Measurements from ENCODE around the gene HSPA12B.

The HSPA12B gene

GRCh38 chr20:3767427-3768341 lies 35.2 kb downstream of the HSPA12B start, which contains the start of gene ADISSP:
Gene ADISSP, minus strand, starts transcription at chr20:3767753. Its CDS starts 7,653 bp downstream, at chr20:3760100.
- peak; percentile 83 for DNase-seq

GRCh38 chr20:3768342-3769130 lies 36.1 kb downstream of the HSPA12B start:
- DNase-seq = no peak

DNA sequence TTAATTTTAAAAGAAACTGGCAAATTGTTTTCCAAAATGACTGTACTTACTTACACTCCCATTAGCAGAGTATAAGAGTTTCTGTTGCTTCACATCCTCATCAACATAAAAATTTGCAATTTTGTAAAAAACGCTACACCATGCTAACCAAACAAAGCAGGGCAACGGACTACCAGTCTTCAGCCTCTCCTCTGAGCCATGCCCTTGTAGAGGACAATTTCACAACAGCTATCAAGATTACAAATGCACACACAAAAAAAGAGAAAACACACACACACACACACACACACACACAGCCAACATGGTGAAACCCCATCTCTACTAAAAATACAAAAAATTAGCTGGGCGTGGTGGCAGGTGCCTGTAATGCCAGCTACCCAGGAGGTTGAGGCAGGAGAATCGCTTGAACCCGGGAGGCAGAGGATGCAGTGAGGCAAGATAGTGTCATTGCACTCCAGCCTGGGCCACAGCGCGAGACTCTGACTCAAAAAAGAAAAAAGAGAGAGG lies 39.1 kb downstream of the HSPA12B start:
- DNase-seq = no peak

DNA sequence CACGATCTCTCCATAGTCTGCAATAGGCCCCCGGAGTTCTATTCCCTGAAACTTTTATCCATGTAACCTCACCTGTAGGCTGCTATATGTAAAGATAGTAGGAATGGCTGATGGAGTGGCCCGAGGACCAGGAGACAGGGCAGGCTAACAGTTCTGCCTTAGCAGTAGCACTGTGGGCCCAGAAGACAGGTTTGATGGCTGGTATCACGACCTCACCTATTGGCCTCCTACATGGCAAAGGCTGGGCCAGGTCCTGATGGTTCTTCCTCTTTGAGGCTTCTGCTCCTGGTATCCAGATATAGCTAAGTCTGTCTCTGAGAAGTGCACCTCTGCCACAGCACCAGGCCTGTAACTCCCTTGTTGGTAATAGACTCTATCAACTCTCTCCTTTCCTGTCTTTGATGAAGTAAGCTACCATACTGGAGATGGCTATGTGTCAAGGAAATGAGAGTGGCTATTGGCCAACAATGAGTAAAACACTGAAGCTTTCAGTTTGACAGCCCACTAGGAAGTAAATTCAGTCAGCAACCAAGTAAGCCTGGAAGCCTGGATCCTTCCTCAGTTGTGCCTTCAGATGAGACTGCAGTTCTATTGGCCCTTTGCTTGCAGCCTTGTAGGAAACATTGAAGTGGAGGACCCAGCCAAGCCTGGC lies 43.1 kb downstream of the HSPA12B start:
- no peak for DNase-seq

GRCh38 chr20:3777381-3777715 lies 44.9 kb downstream of the HSPA12B start:
- DNase-seq = no peak

DNA sequence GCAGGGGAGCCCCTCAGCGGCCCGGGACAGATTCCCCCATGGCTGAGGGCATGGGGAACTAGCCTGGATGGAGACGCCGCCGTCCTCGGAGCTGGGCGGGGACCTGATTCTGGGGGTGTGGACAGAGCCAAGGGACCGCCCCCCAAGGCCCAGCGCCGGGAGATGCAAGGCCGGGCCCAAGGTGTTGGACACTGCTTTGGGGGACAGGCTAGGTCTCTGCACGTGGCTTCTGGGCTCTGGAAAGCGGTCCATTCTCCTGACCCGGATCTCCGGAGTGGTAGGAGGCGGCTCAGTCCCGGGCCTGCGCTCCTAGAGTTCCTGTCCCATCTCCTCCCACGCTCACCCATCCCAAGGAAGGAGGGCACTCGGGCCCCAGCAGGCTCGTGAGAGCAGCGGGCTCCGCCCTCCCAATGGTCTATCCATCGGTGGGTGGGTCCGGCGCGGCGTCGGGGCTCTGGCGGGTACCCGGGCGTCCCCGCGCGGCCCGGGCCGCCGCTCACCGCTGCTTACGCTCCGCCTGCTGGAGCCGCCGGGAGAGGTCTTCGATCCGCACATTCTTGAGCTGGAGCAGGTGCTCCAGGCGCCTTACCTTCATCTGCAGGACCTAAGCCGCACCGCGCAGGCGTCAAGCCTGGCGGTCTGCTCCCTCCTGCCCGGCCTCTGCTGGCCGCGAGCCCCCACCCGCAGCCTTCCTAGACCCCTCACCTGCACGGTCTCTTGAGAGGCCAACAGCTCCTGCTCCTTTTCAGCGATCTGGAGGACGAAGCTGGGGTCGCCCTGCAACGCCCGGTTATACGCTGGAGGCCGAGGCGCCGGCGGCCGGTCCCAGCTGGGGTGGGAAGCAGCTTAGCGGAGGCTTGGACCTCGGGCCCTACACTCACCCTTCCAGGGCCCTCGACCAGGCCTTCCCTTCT lies 45.5 kb downstream of the HSPA12B start:
- DNase-seq = no peak

DNA sequence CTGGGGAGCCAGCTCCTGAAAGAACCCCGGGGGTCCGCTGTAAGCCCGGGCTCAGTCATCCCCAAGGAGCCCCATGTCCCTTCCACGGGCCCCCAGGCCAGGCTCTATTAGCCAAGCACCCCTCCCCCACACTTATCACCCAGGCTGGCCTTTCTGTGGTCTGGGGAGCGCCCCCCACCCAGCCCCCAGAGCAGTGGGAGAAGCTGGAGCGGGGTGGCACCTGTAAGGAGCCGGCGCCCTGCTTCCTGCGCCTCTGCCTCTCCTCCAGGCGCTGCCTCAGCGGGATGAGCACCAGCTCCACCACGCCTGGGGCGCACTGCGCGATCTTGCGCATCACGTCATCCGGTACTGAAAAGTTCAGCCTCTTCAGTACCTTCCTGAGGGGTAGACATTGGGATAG lies 46.5 kb downstream of the HSPA12B start:
- no peak for DNase-seq

DNA sequence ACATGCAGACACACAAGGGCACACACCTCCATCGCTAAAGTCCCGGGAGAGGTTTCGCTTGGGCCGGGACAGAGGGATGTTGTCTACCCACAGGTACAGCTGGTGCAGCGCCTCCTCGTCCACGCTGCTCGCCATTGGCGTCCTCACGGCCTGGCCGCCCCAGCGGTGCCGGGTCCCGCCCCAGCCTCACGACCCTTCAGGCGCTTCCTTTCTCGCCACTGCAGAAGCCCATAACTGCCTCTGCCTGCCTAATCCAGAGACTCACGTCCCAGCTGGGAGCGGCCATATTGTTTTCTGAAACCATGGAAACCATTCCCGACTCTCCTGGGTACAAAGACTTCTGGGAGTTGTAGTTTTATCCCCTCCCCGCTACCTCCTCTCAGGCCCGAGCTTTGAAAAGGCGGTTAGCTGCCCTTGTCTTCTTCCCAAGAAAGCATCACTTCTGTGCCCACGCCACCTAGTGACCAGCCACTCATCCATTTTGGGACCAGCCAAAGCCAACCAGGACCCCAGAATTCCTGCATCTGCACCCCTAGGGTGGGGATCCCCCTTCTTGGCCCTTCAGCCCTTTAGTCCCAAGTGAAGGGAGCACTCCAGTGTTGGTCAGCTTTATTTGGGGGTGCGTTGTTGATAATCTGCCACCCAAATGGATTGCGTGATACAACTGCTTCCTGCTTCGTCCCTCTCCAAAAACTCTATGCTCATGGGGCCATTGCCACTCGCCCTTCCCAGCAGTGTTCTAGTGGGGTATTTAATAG lies 48.8 kb downstream of the HSPA12B start, which contains the start of gene SPEF1:
Gene SPEF1, minus strand, starts transcription at position 296 of the 758 bp plus-strand sequence. Its CDS starts 161 bp downstream, at position 135.
- peak; percentile 66 for DNase-seq

DNA sequence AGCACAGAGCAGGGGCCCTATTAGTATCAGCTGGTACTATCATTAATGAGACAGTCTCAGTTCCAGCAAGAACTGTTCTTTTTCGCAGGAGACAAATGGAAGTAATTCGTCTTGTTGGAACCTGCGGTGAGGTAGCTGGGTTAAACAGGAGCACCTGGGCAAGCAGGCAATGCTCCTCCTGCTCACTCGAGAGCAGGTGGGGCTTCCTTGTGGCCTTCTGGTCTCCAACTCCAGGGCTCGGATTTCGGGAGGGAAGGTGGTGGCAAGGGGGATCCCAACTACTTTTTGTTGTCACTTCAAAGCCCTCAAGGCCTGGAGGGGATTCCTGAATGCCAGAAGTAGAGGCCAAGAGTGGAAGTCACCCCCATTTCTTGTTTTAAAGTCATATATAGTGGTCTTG lies 50.1 kb downstream of the HSPA12B start:
- DNase-seq = no peak

- DNase-seq = no peak
These were observed 50.6 kb downstream of the HSPA12B start for GRCh38 chr20:3783068-3783489.

DNA sequence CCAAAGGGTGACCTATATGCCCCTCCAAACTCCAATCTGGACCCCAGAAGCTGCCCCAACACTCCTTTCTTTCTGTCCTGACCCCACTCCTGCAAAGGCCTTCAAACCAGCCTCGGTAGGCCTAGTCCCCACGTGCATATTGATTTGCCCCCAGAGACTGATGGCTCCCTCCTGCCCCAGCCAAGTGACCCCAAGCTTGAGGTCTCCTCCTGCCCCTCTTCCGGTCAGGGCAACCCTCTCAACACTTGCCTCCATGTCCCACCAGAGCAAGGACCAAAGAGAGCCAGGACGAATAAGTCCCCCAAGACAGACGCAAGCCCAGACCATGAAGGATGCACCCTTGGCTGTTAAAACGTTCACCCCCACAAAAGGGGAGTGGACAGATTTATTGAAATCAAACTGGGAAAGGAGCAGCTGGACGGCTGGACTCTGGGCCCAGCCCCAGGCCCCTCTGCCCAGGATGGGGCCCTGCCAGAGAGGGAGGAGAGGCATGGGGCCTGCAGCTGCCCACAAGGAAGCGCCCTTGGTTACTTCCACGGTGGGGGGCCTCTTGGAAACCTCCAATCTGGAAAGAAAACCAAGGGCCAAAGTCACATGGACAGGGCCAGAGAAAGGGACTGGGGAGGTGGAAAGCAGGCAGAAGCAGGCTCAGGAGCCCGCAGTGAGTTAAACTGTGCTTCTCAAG lies 51.2 kb downstream of the HSPA12B start:
- no peak for DNase-seq

DNA sequence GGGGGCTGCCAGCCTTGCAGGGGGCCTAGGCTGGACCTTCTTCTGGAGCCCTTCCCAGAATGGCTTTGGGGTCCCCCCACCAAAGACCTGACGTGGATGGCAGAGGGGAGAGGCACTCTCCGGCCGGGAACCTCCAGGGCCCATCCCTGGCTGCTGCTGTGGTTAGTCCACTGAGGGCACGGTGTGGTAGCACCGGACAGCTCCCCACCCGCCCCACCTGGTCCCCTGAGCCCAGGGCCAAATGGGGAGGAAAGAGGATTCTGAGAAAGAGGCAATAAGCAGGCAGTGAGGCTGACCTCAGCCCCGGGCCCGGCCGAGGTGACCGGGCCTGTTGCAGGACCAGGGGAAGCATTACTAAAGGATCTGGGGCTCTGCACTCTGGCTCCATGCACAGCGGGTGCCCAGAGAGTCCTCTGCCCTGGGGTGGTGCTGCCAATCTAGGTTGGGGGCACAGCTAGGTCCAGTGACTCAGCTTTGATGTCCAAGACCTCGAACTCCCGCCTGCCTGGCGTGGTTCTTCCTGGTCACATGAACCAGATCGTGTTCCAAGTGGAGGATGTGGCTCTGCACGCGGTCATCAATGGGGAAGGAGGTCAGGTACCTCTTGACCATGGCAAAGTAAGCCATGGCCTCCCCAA lies 51.9 kb downstream of the HSPA12B start:
- no peak for DNase-seq

DNA sequence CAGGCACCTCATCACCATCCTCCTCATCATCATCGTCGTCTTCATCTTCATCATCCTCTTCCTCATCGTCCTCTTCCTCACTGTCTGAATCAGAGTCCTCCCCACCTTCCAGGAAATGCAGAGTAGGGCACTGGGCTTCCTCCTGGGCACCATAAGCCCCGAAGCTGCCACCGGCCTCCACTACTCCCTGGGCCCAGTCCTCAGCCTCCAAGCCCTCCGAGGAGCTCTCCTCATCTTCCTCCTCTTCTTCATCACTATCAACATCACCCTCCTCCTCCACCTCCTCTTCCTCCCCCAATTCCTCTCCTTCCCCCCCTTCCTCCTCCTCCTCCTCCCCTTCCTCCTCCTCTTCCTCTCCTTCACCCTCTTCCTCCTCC lies 52.4 kb downstream of the HSPA12B start:
- no peak for DNase-seq

DNA sequence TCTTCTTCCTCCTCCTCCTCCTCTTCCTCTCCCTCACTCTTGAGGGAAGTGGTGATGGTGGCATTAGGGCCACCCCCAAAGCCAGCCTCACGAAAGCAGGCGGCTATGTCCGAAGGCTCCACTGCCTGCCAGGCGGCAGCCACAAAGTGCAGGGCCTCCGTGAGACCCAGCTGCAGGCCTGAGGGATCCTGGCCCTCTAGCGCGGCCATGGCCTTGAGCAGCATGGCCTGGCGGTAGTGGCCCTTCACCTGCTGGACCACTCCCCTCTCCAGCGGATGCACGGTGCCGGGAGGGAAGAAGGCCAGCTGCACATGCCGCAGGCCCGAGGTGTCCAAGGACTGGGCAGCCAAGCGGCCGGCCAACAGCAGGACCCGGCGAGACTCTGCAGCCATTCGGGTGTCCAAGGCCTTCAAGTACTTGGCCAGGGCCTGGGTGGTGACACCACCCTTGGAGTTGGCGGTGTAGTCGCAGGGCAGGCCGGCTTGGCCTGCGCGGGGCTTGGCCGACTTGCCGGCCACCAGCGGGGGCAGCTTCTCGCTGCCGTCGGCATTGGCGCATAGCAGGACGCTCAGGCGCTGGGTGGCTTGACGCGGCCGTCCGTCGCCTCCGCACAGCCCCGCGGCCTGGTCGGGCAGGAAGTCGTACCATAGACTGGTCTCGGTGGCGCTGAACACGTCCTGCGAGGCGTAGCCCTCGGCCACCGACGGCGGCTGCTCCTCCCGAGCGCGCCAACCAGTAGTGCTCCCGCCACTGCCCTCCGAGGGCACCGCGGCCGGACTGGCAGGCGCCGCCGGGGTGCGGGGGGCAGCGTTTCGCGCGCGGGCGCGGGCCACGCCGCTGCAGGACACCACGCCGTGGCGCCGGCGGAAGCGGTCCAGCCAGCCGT lies 53.0 kb downstream of the HSPA12B start:
- no peak for DNase-seq

- DNase-seq = no peak
These were observed 53.6 kb downstream of the HSPA12B start for GRCh38 chr20:3786126-3786484.

GRCh38 chr20:3786665-3787323 lies 54.3 kb downstream of the HSPA12B start, which contains the start of gene CENPB:
Gene CENPB, minus strand, starts transcription at chr20:3786740. Its CDS starts 257 bp downstream, at chr20:3786483.
- peak; percentile 43 for DNase-seq

- DNase-seq = no peak
These were observed 55.0 kb downstream of the HSPA12B start for GRCh38 chr20:3787324-3788014.

GRCh38 chr20:3788685-3789155 lies 56.2 kb downstream of the HSPA12B start:
- DNase-seq = no peak
